ENCODE results near the gene CFAP298.
"Not testable (repeated sequence)": the region's sequence is repeated elsewhere in the genome, so short reads cannot be mapped to it uniquely, and the experiment has no call there.

The CFAP298 gene, protein sequence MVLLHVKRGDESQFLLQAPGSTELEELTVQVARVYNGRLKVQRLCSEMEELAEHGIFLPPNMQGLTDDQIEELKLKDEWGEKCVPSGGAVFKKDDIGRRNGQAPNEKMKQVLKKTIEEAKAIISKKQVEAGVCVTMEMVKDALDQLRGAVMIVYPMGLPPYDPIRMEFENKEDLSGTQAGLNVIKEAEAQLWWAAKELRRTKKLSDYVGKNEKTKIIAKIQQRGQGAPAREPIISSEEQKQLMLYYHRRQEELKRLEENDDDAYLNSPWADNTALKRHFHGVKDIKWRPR

DNA sequence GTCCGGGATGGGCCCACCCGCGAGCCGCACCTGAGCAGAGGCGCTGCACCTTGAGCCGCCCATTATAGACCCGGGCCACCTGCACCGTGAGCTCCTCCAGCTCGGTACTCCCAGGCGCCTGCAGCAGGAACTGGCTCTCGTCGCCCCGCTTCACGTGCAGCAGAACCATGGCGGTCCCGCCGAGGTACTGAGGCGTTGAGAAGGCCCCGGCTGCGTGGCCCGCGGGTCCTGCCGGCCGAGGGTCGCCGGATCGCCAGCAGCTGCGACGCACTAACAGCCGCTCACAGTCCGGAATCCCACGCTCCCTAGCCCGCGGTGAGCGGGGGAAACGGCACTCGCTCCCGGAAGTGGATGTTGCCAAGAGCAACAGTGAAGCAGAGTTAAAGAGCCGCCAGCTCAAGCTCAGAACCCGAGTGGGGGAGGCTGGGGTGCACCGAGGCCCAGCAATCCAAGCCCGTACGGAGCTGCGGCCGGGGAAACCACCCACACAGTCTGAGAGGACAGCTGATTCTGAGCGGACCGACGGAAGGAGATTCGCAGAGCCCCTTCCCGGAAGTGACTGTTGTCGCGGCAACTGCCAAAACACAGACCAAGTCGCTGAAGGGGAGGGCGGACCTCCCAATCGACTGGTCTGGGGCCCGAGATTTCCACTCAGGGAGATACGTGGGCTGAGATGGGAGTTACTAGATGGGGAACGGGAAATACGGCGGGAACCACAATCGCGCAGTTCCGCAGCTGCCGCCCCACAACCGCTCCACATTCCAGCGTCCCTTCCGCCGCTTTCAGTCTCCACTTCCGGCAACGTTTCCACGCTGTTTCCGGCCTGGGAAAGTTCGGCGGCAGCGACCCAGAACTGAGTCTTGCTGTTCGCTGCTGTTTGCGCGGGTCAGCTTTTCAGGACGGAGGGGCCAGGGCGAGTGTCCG is at the start of gene CFAP298:
Gene CFAP298, minus strand, starts transcription at position 303 of the 924 bp plus-strand sequence. Its CDS starts 134 bp downstream, at position 169.
- H3K27me3 Mint-ChIP-seq: no peaks in the 10 kb centered on the region
- peaks cover 22% of the 10 kb centered on the region for H3K4me1 Mint-ChIP-seq (ENCODE audit: low read depth)
- H3K9me3 Mint-ChIP-seq (ENCODE audit: low read depth): no peaks in the 10 kb centered on the region
- peak within 1 kb of the TSS; percentile 87 for H3K27ac Mint-ChIP-seq
- peak within 1 kb of the TSS; percentile 96 for H3K4me3 Mint-ChIP-seq
- peaks cover 11% of the 10 kb centered on the region for H3K36me3 Mint-ChIP-seq

DNA sequence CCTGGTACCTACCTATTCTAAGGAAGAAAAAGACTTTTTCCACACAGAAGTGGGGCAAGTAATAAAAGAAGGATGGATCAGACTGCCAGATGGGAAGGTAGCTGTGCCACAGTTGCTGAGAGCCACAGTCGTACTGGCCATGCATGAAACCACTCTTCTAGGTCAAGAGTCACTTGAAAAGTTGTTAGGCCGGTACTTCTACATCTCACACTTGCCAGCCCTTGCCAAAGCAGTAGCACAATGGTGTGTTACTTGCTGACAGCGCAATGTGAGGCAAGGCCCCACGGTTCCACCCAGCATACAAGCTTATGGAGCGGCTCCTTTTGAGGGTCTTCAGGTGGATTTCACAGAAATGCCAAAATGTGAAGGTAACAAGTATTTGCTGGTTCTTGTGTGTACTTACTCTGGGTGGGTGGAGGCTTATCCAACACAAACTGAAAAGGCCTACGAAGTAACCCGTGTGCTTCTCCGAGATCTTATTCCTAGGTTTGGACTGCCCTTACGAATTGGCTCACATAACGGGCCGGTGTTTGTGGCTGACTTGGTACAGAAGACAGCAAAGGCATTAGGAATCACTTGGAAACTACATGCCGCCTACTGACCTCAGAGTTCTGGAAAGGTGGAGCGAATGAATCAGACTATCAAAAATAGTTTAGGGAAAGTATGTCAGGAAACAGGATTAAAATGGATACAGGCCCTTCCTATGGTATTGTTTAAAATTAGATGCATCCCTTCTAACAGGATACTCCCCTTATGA is 49.0 kb upstream of the CFAP298 start:
- Mint-ChIP-seq H3K9me3 (ENCODE audit: low read depth) (peaks cover 11% of the 10 kb centered on the region), H3K36me3 (peaks cover 29% of the 10 kb centered on the region)
- not testable (repeated sequence) for H3K27me3 Mint-ChIP-seq; H3K4me3 Mint-ChIP-seq; H3K27ac Mint-ChIP-seq; H3K4me1 Mint-ChIP-seq (ENCODE audit: low read depth)

DNA sequence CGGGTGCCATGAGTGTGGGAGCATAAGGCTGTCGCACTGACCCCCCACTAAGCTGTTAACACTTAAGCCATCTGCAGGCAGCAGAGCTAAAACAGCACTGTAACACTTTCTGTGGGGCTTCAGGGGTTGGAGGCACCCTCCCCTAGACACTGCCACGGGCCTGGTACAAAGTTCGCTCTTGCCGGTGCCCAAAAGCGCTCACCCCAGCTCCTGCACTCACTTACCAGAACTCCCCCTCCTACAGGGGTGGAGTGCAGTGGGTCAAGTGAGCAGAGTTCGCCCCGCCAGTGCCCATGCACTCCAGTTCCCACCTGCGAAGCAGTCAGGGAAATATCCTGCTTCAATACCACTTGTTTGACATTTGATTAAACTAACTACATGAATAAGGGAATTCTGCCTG is 46.3 kb upstream of the CFAP298 start:
- Mint-ChIP-seq H3K4me1 (ENCODE audit: low read depth) (no peaks in the 10 kb centered on the region), H3K4me3 (no peak overlapping the region), H3K9me3 (ENCODE audit: low read depth) (no peaks in the 10 kb centered on the region), H3K36me3 (peaks cover 4% of the 10 kb centered on the region), H3K27ac (no peak overlapping the region), H3K27me3 (no peaks in the 10 kb centered on the region)

DNA sequence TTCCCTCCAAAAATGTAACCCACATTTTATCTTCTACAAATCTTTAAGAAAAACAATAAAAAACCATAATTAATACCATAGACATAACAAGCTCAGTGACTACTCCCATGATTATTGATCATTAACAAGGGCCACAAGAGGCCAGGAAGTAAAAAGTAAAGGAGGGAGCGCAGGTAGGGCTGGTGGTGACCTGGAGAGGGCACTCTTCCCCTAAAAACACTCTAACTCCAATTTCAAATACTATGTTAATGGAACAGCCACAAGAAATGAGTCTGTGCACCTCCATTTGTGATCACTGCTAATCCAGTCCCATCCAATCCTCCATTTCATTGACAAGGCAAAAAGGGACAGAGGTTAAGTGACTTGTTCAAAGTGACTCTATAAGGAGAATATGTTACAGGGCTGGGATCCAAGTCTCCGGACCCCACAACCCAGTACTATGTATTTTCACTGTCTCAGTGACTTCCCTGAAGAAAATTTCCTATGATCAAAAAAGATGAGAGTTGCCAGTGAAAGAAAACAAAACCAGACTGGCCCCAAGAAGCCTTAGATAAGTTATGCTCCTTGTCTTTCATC is 41.2 kb upstream of the CFAP298 start:
- Mint-ChIP-seq H3K36me3 (no peaks in the 10 kb centered on the region), H3K27me3 (no peaks in the 10 kb centered on the region), H3K27ac (no peak overlapping the region), H3K4me3 (no peak overlapping the region), H3K9me3 (ENCODE audit: low read depth) (no peaks in the 10 kb centered on the region), H3K4me1 (ENCODE audit: low read depth) (peaks cover 3% of the 10 kb centered on the region)

DNA sequence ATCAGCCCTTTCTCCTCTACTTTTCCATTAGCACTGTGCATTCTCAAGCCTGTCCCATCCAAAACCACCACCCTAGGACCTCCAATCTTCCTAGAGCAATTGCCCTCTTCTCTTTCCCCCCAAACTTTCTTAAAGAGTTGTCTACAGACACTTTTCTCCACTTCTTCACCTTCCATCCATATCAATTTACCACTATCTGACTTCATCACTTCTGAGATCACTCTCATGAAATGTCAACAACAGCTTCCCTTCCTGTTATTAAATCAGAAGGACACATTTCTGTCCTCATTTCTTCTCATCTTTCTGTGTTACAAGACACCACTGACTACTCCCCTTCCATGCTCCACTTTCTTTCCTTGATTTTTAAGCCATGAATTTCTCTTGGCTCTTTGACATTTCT is 36.0 kb upstream of the CFAP298 start:
- H3K4me3 Mint-ChIP-seq: no peak overlapping the region
- H3K36me3 Mint-ChIP-seq: no peaks in the 10 kb centered on the region
- no peak overlapping the region for H3K27ac Mint-ChIP-seq
- H3K27me3 Mint-ChIP-seq: no peaks in the 10 kb centered on the region
- peaks cover 3% of the 10 kb centered on the region for H3K4me1 Mint-ChIP-seq (ENCODE audit: low read depth)
- H3K9me3 Mint-ChIP-seq (ENCODE audit: low read depth): no peaks in the 10 kb centered on the region

DNA sequence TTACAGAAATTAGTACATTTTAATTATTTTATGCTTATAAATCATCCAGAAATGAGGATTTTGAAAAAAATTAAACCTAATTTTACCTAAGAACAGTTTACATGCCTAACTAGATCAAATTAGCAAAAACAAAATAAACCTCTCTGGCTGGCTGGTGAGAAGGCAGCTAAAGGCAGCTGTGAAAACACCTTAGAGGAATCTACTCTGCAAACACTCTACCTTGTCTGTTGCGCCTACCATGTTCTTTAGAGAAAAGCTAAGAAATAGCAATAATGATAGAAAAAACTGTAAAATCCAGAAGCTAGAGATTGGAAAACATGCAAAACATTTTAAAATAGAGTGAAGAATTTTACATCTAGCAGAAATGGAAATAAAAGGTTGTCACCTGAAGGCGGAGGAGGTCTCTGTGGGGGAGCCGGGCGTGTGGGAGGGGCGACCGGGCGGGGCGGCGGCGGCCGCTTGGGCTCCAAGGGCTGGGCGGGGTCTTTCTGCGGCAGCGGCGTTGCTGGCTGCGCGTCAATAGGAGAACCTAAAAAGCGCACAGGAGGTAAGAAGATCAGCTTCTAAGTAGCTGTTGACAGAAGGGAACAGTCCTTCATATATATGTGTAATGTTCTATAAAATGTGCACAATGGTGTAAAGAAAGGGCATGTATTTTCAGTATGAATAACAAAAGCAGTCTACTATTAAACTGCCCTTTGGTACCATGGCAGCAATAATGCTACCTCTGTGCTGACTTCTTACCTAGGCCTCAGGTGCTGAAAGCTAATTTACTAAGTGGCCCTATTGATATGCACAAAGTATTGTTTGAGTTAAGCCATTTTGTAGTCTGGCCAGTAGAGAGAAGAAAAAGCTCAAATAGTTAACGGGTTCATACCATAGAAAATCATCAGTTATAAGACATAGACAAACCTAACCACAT is 33.3 kb upstream of the CFAP298 start:
- no peak overlapping the region for H3K4me3 Mint-ChIP-seq
- no peaks in the 10 kb centered on the region for H3K27me3 Mint-ChIP-seq
- H3K4me1 Mint-ChIP-seq (ENCODE audit: low read depth): no peaks in the 10 kb centered on the region
- H3K36me3 Mint-ChIP-seq: peaks cover 2% of the 10 kb centered on the region
- H3K27ac Mint-ChIP-seq: peak overlapping the region; percentile 52
- H3K9me3 Mint-ChIP-seq (ENCODE audit: low read depth): no peaks in the 10 kb centered on the region

DNA sequence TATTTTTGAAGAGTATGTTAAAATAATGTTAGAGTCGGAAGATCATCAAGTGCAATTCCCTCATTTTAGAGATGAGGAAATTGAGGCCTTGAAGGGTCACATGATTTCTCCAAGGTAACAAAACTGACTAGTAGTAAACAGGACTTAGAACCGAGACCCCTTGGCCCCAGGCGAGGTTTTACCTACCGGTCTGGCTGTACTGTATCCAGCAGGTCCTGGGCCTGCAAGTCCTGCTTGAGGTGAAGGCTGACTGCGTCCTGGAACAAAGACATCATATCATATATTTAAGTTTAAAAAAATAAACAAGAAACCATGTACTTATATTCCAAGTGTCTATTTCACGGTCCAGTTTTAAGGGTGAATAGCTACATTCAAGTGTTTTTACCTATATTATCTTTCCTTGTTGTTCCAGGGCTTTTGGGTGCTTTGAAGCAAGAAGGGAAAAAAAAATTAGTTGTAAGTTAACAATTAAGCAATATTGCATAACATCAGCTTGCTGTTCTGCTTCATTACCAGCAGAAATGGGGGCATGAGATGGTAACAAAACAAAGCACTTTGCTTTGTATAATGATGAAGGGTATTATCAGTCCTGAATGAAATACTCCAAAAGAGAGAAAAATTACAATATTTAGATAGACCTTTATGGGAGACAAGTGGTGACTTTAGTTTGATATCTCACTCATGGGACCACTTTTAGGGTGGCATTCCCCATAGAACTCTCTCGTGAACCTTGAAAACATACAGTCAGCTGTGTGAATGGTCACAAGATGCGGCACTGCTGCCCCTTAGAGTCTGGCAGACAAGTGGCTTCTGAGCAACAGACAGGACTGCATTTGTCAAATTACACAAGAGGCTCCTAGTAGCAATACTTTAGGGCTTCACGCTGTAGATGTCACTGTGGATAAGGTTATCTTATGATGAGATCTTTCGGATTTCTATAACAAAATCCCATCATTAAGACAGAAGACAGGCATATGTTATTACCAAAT is 29.8 kb upstream of the CFAP298 start:
- Mint-ChIP-seq H3K4me3 (no peak overlapping the region), H3K9me3 (ENCODE audit: low read depth) (no peaks in the 10 kb centered on the region), H3K4me1 (ENCODE audit: low read depth) (no peaks in the 10 kb centered on the region), H3K27me3 (no peaks in the 10 kb centered on the region), H3K36me3 (peaks cover 4% of the 10 kb centered on the region), H3K27ac (no peak overlapping the region)

DNA sequence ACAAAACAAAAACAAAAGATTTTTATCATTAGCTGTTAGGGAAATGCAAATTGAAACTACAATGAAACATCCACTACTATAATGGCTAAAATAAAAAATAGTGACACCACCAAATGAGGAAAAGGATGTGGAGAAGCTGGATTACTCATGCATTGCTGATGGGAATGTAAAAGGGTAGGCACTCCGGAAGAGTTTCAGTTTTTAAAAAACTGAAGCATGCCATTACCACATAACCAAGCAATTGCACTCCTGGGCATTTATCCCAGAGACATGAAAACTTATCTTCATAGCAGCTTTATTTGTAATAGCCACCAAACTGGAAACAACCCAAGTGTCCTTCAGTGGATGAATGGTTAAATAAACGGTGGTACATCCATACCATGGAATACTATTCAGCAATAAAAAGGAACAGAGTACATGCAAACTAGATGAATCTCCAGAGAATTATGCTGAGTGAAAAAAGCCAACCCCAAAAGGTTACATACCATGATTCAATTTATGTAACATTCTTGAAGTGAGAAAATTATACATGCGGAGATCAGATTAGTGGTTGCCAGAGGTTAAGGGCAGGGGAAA is 14.5 kb upstream of the CFAP298 start:
- peaks cover 16% of the 10 kb centered on the region for H3K36me3 Mint-ChIP-seq
- H3K4me3 Mint-ChIP-seq: no peak overlapping the region
- H3K9me3 Mint-ChIP-seq (ENCODE audit: low read depth): no peaks in the 10 kb centered on the region
- H3K27ac Mint-ChIP-seq: no peak overlapping the region
- peaks cover 4% of the 10 kb centered on the region for H3K4me1 Mint-ChIP-seq (ENCODE audit: low read depth)
- H3K27me3 Mint-ChIP-seq: peaks cover 2% of the 10 kb centered on the region

DNA sequence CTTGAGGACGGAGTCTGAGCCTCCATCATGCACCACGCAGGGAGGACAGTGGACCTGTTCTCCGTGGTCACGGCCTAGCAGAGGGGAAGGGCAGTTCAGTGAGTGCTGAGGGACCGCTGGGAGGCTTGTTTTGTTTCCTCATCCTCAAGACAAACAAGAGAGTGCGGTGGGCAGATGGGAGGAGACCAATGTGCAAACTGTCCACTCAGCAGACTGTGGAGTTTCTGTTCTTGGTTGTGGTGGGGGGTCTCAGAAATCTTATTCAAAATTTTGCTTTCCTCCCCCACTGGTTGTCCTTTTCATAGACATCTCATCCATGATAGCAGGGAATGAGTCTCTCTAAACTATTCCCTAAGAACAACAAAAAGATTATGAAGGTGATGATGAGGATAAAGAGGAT is 6.0 kb upstream of the CFAP298 start:
- H3K27me3 Mint-ChIP-seq; H3K36me3 Mint-ChIP-seq; H3K4me3 Mint-ChIP-seq; H3K4me1 Mint-ChIP-seq (ENCODE audit: low read depth); H3K9me3 Mint-ChIP-seq (ENCODE audit: low read depth); H3K27ac Mint-ChIP-seq: not testable (repeated sequence)

DNA sequence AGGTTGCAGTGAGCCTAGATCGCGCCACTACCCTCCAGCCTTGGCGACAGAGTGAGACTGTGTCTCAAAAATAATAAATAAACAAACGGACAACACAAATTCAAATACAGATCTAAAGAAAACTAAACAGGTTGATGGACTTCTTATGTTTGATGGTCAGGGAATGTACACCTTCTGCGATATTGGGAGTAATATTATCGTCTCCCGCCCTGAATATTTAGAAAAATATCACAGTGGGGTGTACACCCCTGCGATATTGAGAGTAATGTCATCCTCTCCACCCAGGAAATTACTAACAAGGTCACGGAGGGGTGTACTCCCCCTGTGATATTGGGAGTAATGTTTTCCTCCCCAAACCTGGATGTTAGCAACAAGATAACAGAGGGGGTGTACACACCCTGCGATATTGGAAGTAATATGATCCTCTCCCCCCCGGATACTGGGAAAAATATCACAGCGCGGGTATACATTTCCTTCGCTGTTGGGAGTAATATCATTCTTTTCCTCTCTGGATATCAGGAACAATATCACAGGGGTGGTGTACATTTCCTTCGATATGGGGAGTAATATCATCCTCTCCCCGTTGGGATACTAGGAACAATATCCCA is 1.4 kb upstream of the CFAP298 start:
- H3K27ac Mint-ChIP-seq: no peak overlapping the region

DNA sequence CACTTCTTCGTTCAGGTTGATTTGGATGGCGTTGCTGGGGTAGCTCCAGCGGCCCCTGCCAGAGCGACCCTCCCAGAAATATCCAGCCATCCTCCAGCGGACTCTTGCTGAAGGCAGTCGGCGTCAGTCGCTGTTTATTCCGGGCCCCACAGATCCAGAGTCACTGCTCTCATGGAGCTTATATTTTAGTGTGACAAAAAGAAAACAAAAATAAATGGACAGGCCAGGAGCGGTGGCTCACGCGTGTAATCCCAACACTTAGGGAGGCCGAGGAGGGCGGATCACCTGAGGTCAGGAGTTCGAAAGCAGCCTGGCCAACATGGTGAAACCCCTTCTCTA is 791 bp upstream of the CFAP298 start:
- Mint-ChIP-seq H3K27ac (peak overlapping the region; percentile 87), H3K4me3 (peak overlapping the region; percentile 96), H3K4me1 (ENCODE audit: low read depth) (peaks cover 22% of the 10 kb centered on the region), H3K27me3 (no peaks in the 10 kb centered on the region), H3K9me3 (ENCODE audit: low read depth) (no peaks in the 10 kb centered on the region), H3K36me3 (peaks cover 7% of the 10 kb centered on the region)

More for the DNA sequence above, 1.4 kb upstream of the CFAP298 start:
- Mint-ChIP-seq H3K4me3 (peak overlapping the region; percentile 96), H3K27me3 (no peaks in the 10 kb centered on the region), H3K36me3 (peaks cover 7% of the 10 kb centered on the region), H3K9me3 (ENCODE audit: low read depth) (no peaks in the 10 kb centered on the region), H3K4me1 (ENCODE audit: low read depth) (peaks cover 22% of the 10 kb centered on the region)

DNA sequence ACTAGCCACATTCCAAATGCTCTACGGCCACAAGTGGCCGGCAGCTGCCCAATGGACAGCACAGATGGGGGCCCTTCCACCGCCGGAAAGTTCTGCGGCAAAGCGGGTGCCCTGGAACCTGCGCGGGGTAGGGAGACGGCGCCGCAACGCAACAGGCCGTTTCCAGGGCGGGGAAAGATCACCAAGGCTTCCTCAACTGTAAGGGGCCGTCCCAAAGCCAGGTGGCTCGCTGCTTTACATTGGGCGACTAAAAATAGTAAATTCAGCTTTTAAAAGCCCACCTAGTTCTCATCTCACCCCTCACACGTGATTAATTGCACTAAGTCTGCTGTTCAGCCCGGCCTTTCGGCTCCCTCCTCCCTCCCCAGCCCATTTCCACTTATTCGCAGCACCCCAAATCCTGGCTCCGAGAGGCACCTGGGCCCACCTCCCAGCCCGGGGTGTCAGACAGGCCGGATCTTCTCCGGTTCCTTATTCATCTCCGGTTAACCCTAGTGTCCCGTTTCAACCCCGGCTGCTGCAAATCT is 643 bp downstream of the CFAP298 start:
- Mint-ChIP-seq H3K27me3 (no peaks in the 10 kb centered on the region), H3K4me1 (ENCODE audit: low read depth) (peaks cover 22% of the 10 kb centered on the region), H3K9me3 (ENCODE audit: low read depth) (no peaks in the 10 kb centered on the region), H3K36me3 (peaks cover 13% of the 10 kb centered on the region), H3K4me3 (peak overlapping the region; percentile 96), H3K27ac (peak overlapping the region; percentile 87)
